Glutamatergic neuron (in vitro differentiated cells): ENCODE data around the gene KIAA0408. TPM values are rescaled to one million over a fixed set of nuclear protein-coding genes. Genes with fewer than 3 reads are reported as not detected.

Source experiments
- DNase-seq: peaks from one replicate; pipeline ENCODE4 v3.0.0; 2022
- H3K27ac Mint-ChIP-seq: one replicate; pipeline ENCODE4 v1.8.0; 2020; ENCODE audit warnings: mild to moderate bottlenecking, mixed read lengths, inconsistent platforms; ENCODE audit not compliant: unreplicated experiment
- H3K27me3 Mint-ChIP-seq: one replicate; pipeline ENCODE4 v1.8.0; 2020; ENCODE audit warnings: mild to moderate bottlenecking, moderate library complexity, mixed read lengths, inconsistent platforms; ENCODE audit not compliant: unreplicated experiment
- H3K36me3 Mint-ChIP-seq: one replicate; pipeline ENCODE4 v1.8.0; 2020; ENCODE audit warnings: mild to moderate bottlenecking, mixed read lengths, inconsistent platforms; ENCODE audit not compliant: unreplicated experiment
- H3K4me1 Mint-ChIP-seq: one replicate; pipeline ENCODE4 v1.8.0; 2020; ENCODE audit warnings: mild to moderate bottlenecking, low read depth, mixed read lengths, inconsistent platforms; ENCODE audit not compliant: unreplicated experiment
- H3K4me3 Mint-ChIP-seq: one replicate; pipeline ENCODE4 v1.8.0; 2020; ENCODE audit warnings: mild to moderate bottlenecking, mixed read lengths, inconsistent platforms; ENCODE audit not compliant: unreplicated experiment
- H3K9me3 Mint-ChIP-seq: one replicate; pipeline ENCODE4 v1.8.0; 2020; ENCODE audit warnings: mild to moderate bottlenecking, moderate library complexity, mixed read lengths, inconsistent platforms; ENCODE audit not compliant: unreplicated experiment
- long read RNA-seq: library from polyadenylated mRNA; unstranded; transcript quantifications from one replicate; pipeline ENCODE4 v2.0.0, GENCODE V29; 2020; ENCODE audit not compliant: unreplicated experiment
- total RNA-seq: library from RNA; stranded (reverse); fragmentation: NEBNext Ultra II Directional; extraction: Animal tissue kit (Norgen Biotek cat#: 25700); gene quantifications from one replicate; pipeline ENCODE4 v1.2.1, GENCODE V29; 2021; ENCODE audit not compliant: unreplicated experiment
- TF ChIP-seq, protein P1 (sequence below): fragments of 200-600 bp; sonication (generic); IDR thresholded peaks from one replicate; pipeline ENCODE4 v1.5.0; 2021; ENCODE audit not compliant: partially characterized antibody, unreplicated experiment

KIAA0408 gene
- total RNA-seq: 110 TPM
- long read RNA-seq: 0 reads

DNA sequence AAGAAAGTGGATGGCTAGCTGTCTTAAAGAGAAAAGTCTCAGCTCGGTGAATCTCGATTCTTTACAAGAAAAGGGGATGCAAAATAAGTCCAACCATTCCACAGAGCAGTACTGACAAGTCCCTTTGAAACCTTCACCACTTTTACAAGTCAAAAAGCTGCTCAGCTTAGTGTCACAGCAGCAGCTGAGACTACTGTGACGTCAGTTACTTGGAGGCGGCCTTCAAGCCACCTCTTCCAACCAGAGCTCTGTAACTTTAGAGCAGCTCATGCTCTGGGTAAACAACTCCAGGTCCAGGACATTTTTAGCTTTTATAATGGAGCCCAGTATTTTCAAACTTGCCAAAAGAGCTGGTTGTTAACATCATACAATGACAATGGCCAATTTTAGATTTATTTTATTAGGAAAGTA, at the start of gene KIAA0408:
Gene KIAA0408, minus strand, starts transcription at position 159 of the 411 bp plus-strand sequence. CDS start 5,408 bp downstream, outside the sequence.
- H3K9me3 Mint-ChIP-seq: no peaks in the 10 kb centered on the region
- peaks cover 2% of the 10 kb centered on the region for H3K27me3 Mint-ChIP-seq
- H3K27ac Mint-ChIP-seq: peak within 1 kb of the TSS; percentile 85
- TF ChIP-seq, protein P1, sequence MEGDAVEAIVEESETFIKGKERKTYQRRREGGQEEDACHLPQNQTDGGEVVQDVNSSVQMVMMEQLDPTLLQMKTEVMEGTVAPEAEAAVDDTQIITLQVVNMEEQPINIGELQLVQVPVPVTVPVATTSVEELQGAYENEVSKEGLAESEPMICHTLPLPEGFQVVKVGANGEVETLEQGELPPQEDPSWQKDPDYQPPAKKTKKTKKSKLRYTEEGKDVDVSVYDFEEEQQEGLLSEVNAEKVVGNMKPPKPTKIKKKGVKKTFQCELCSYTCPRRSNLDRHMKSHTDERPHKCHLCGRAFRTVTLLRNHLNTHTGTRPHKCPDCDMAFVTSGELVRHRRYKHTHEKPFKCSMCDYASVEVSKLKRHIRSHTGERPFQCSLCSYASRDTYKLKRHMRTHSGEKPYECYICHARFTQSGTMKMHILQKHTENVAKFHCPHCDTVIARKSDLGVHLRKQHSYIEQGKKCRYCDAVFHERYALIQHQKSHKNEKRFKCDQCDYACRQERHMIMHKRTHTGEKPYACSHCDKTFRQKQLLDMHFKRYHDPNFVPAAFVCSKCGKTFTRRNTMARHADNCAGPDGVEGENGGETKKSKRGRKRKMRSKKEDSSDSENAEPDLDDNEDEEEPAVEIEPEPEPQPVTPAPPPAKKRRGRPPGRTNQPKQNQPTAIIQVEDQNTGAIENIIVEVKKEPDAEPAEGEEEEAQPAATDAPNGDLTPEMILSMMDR: no peak
- H3K4me1 Mint-ChIP-seq: peaks cover 33% of the 10 kb centered on the region
- H3K36me3 Mint-ChIP-seq: no peaks in the 10 kb centered on the region
- DNase-seq: peak; percentile 25
- peak within 1 kb of the TSS; percentile 61 for H3K4me3 Mint-ChIP-seq

- H3K36me3 Mint-ChIP-seq: peaks cover 4% of the 10 kb centered on the region
- no peak overlapping the region for H3K27ac Mint-ChIP-seq
- no peak overlapping the region for H3K4me3 Mint-ChIP-seq
- H3K27me3 Mint-ChIP-seq: peaks cover 3% of the 10 kb centered on the region
- TF ChIP-seq, protein P1: no peak
- H3K4me1 Mint-ChIP-seq: peaks cover 19% of the 10 kb centered on the region
- DNase-seq: no peak
- H3K9me3 Mint-ChIP-seq: peaks cover 6% of the 10 kb centered on the region
Measured at GRCh38 chr6:127506894-127507293, 47.7 kb upstream of the KIAA0408 start.

GRCh38 chr6:127503022-127503421, 43.8 kb upstream of the KIAA0408 start:
- DNase-seq: no peak
- Mint-ChIP-seq H3K27ac (no peak overlapping the region), H3K27me3 (no peaks in the 10 kb centered on the region), H3K36me3 (peaks cover 4% of the 10 kb centered on the region), H3K4me3 (no peak overlapping the region), H3K4me1 (peaks cover 3% of the 10 kb centered on the region), H3K9me3 (no peaks in the 10 kb centered on the region)
- TF ChIP-seq, protein P1: no peak

GRCh38 chr6:127497410-127497809, 38.2 kb upstream of the KIAA0408 start:
- Mint-ChIP-seq H3K27ac (no peak overlapping the region), H3K4me3 (no peak overlapping the region), H3K9me3 (no peaks in the 10 kb centered on the region), H3K4me1 (peaks cover 2% of the 10 kb centered on the region), H3K27me3 (no peaks in the 10 kb centered on the region), H3K36me3 (no peaks in the 10 kb centered on the region)
- DNase-seq: no peak
- TF ChIP-seq, protein P1: no peak

DNA sequence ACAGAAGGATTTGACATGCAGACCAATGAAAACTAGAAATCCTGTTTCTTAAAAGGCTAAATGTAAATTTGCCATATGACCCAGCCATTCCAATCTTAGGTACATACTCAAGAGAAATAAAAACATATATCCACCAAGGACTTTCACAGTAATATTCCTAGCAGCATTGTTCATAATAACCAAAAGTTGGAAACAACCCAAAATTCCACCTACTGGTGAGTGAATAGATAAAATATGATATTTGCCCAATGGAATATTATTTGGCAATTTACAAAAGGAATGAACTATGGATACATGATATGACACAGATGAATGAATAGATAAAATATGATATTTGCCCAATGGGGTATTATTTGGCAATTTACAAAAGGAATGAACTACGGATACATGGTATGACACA, 37.3 kb upstream of the KIAA0408 start:
- Mint-ChIP-seq H3K4me1 (peaks cover 2% of the 10 kb centered on the region), H3K36me3 (peaks cover 6% of the 10 kb centered on the region), H3K9me3 (no peaks in the 10 kb centered on the region), H3K27ac (no peak overlapping the region), H3K4me3 (no peak overlapping the region), H3K27me3 (no peaks in the 10 kb centered on the region)
- no peak for DNase-seq
- TF ChIP-seq, protein P1: no peak
